ENCODE data around the gene FBN1.

DNA sequence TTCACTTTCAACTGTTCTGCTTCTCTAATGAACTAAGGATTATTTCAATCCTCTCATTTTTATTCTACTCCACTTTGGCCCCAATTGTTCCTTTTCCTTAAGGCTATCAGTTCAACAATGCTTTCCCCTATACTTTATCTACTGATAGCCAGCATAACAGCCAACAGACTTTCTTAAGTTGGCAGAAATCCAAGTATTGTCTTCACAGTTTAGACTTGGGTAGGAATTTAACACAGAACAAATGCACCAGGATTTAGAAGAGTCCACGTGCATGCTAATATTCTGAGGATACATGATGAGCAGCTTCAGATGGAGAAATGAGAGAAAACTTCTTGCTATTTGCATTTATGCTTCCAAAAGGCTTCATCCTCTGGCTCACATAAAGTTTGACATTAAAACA, 54.8 kb downstream of the FBN1 start:
- TF ChIP-seq, protein P1, sequence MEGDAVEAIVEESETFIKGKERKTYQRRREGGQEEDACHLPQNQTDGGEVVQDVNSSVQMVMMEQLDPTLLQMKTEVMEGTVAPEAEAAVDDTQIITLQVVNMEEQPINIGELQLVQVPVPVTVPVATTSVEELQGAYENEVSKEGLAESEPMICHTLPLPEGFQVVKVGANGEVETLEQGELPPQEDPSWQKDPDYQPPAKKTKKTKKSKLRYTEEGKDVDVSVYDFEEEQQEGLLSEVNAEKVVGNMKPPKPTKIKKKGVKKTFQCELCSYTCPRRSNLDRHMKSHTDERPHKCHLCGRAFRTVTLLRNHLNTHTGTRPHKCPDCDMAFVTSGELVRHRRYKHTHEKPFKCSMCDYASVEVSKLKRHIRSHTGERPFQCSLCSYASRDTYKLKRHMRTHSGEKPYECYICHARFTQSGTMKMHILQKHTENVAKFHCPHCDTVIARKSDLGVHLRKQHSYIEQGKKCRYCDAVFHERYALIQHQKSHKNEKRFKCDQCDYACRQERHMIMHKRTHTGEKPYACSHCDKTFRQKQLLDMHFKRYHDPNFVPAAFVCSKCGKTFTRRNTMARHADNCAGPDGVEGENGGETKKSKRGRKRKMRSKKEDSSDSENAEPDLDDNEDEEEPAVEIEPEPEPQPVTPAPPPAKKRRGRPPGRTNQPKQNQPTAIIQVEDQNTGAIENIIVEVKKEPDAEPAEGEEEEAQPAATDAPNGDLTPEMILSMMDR (conservative IDR thresholded peaks at IDR 0.05), result no peak
- no peak for TF ChIP-seq ZFX (IDR thresholded peaks at IDR 0.05)

Measured in C4-2B (cell line).